Ascending aorta (tissue), 2 donors: ENCODE measurements around the gene NBEAL1. TPM values are rescaled to one million over a fixed set of nuclear protein-coding genes. Genes with fewer than 3 reads are reported as not detected.

Source experiments
- DNase-seq, 2 donors: peaks; one replicate each; pipeline ENCODE4 v3.0.0-alpha.2; 2019; ENCODE audit warnings: low spot score in 2 of 2
- H3K27ac ChIP-seq, 2 donors: fragments of 200-600 bp; sonication (generic); one replicate each; pipeline ENCODE4 v1.5.1; 2016 to 2017; ENCODE audit warnings: mild to moderate bottlenecking in 1 of 2
- H3K27me3 ChIP-seq: fragments of 200-600 bp; sonication (generic); one replicate; pipeline ENCODE4 v1.5.1; 2017
- H3K36me3 ChIP-seq, 2 donors: fragments of 200-600 bp; sonication (generic); one replicate each; pipeline ENCODE4 v1.5.1; 2016
- H3K4me1 ChIP-seq, 2 donors: fragments of 200-600 bp; sonication (generic); one replicate each; pipeline ENCODE4 v1.5.1; 2016 to 2017; ENCODE audit warnings: mild to moderate bottlenecking in 1 of 2
- H3K4me3 ChIP-seq, 2 donors: fragments of 200-600 bp; sonication (generic); one replicate each; pipeline ENCODE4 v1.5.1; 2016 to 2017; ENCODE audit warnings: mild to moderate bottlenecking in 1 of 2
- H3K9me3 ChIP-seq, 2 donors: fragments of 200-600 bp; sonication (generic); one replicate each; pipeline ENCODE4 v1.5.1; 2016
- CTCF ChIP-seq, 3 experiments: fragments of 200-600 bp in 2 of 3; fragments of 450-650 bp in 1 of 3; sonication (generic) in 2 of 3; IDR thresholded peaks; one replicate each; pipeline ENCODE4 v1.5.1; 2016 to 2019; ENCODE audit warnings: antibody characterized with exemption in 3 of 3, mild to moderate bottlenecking in 1 of 3, moderate library complexity in 1 of 3
- intact Hi-C: fragments of 100-400 bp; cut with DNase I; formaldehyde crosslinking; loops from one replicate; pipeline ENCODE4 v1.15.1; 2023
- total RNA-seq: library from RNA; depleted of rRNA; stranded (reverse); fragments of >200 nt; gene quantifications from one replicate; pipeline ENCODE4 v1.1.0, GENCODE V29; 2016

NBEAL1 gene
- total RNA-seq, 1 donor from 2014 or later: 33.0 TPM

GRCh38 chr2:203040966-203041521, 26.4 kb downstream of the NBEAL1 start:
- no peak for TF ChIP-seq CTCF (IDR thresholded peaks at IDR 0.05)

GRCh38 chr2:203042178-203042577, 27.5 kb downstream of the NBEAL1 start:
- H3K27me3 ChIP-seq: no peaks in the 10 kb centered on the region
- no peak overlapping the region for H3K27ac ChIP-seq
- intact Hi-C loops: no loop called here
- TF ChIP-seq CTCF (IDR thresholded peaks at IDR 0.05): no peak
- peaks cover 10 to 38% of the 10 kb centered on the region in 2 donors for H3K36me3 ChIP-seq
- H3K4me3 ChIP-seq: no peak overlapping the region
- no peak for DNase-seq
- no peaks in the 10 kb centered on the region for H3K9me3 ChIP-seq
- H3K4me1 ChIP-seq: peaks cover 8 to 28% of the 10 kb centered on the region in 2 donors

More at GRCh38 chr2:203040966-203041521, 26.4 kb downstream of the NBEAL1 start:
- Histone ChIP-seq H3K4me3 (no peak overlapping the region), H3K27me3 (no peaks in the 10 kb centered on the region), H3K27ac (peak overlapping the region; percentile 47 to 87), H3K36me3 (peaks cover 4 to 29% of the 10 kb centered on the region in 2 donors), H3K9me3 (no peaks in the 10 kb centered on the region), H3K4me1 (peaks cover 8 to 36% of the 10 kb centered on the region in 2 donors)
- intact Hi-C loops: no loop called here
- DNase-seq: no peak

- no peak overlapping the region for H3K4me3 ChIP-seq
- no peak overlapping the region for H3K27ac ChIP-seq
- TF ChIP-seq CTCF (IDR thresholded peaks at IDR 0.05): no peak
These were observed 28.6 kb downstream of the NBEAL1 start for GRCh38 chr2:203043226-203043625.

GRCh38 chr2:203045867-203046266, 31.2 kb downstream of the NBEAL1 start:
- no peak for TF ChIP-seq CTCF (IDR thresholded peaks at IDR 0.05)
- DNase-seq: no peak
- H3K4me1 ChIP-seq: peaks cover 0 to 3% of the 10 kb centered on the region in 2 donors
- no peaks in the 10 kb centered on the region for H3K27me3 ChIP-seq
- H3K36me3 ChIP-seq: peaks cover 13 to 64% of the 10 kb centered on the region in 2 donors
- no peak overlapping the region for H3K27ac ChIP-seq
- intact Hi-C loops: no loop called here
- no peaks in the 10 kb centered on the region for H3K9me3 ChIP-seq
- H3K4me3 ChIP-seq: no peak overlapping the region

More at GRCh38 chr2:203043226-203043625, 28.6 kb downstream of the NBEAL1 start:
- Histone ChIP-seq H3K36me3 (peaks cover 13 to 44% of the 10 kb centered on the region in 2 donors), H3K9me3 (no peaks in the 10 kb centered on the region), H3K4me1 (peaks cover 4 to 18% of the 10 kb centered on the region in 2 donors), H3K27me3 (no peaks in the 10 kb centered on the region)
- intact Hi-C loops: no loop called here
- no peak for DNase-seq

- no peak overlapping the region for H3K4me3 ChIP-seq
- peaks cover 27 to 53% of the 10 kb centered on the region in 2 donors for H3K36me3 ChIP-seq
These were observed 37.9 kb downstream of the NBEAL1 start for GRCh38 chr2:203052539-203052938.

More at GRCh38 chr2:203052539-203052938, 37.9 kb downstream of the NBEAL1 start:
- DNase-seq: no peak
- H3K27ac ChIP-seq: no peak overlapping the region
- no peak for TF ChIP-seq CTCF (IDR thresholded peaks at IDR 0.05)
- intact Hi-C loops: no loop called here
- no peaks in the 10 kb centered on the region for H3K27me3 ChIP-seq
- H3K4me1 ChIP-seq: no peaks in the 10 kb centered on the region
- H3K9me3 ChIP-seq: no peaks in the 10 kb centered on the region
